Lung (tissue), 12 donors: ENCODE data around the gene CDX2. TPM values are rescaled to one million over a fixed set of nuclear protein-coding genes. Genes with fewer than 3 reads are reported as not detected.

ENCODE experiments used
- ATAC-seq: fragments of 200-7000 bp; cut with Tn5 transposase; one replicate; pipeline ENCODE4 v1.9.1; 2020; ENCODE audit warnings: moderate number of reproducible peaks; ENCODE audit not compliant: insufficient read depth, low FRiP score
- DNase-seq, 3 donors: peaks; one replicate each; pipeline ENCODE4 v3.0.0-alpha.2; 2013 to 2017
- H3K27ac ChIP-seq, 2 donors: one replicate each; pipeline ENCODE4 v1.5.1; 2013; ENCODE audit warnings: mild to moderate bottlenecking in 2 of 2, moderate library complexity in 2 of 2, control low read depth in 1 of 2, inconsistent platforms in 1 of 2, low read depth in 1 of 2, low read length in 1 of 2
- H3K27me3 ChIP-seq, 3 donors: one replicate each; pipeline ENCODE4 v1.5.1; 2013; ENCODE audit warnings: low read length in 2 of 3; ENCODE audit not compliant: control insufficient read depth in 3 of 3, insufficient read depth in 3 of 3
- H3K36me3 ChIP-seq, 4 donors: one replicate each; pipeline ENCODE4 v1.5.1; 2013; ENCODE audit warnings: low read length in 4 of 4, mild to moderate bottlenecking in 1 of 4, moderate library complexity in 1 of 4; ENCODE audit not compliant: control insufficient read depth in 4 of 4, insufficient read depth in 4 of 4
- H3K4me1 ChIP-seq, 5 donors: one replicate each; pipeline ENCODE4 v1.5.1; 2013; ENCODE audit warnings: low read length in 5 of 5, mild to moderate bottlenecking in 2 of 5, moderate library complexity in 1 of 5; ENCODE audit not compliant: control insufficient read depth in 5 of 5, insufficient read depth in 5 of 5
- H3K4me3 ChIP-seq: one replicate; pipeline ENCODE4 v1.5.1; 2013; ENCODE audit warnings: mild to moderate bottlenecking, control low read depth, moderate library complexity
- H3K9ac ChIP-seq, 2 donors: one replicate each; pipeline ENCODE4 v1.5.1; 2013; ENCODE audit warnings: low read length in 2 of 2, control low read depth in 1 of 2; ENCODE audit not compliant: insufficient read depth in 1 of 2
- H3K9me3 ChIP-seq, 4 donors: one replicate each; pipeline ENCODE4 v1.5.1; 2013; ENCODE audit warnings: low read length in 3 of 4, mild to moderate bottlenecking in 1 of 4, moderate library complexity in 1 of 4; ENCODE audit not compliant: control insufficient read depth in 4 of 4, insufficient read depth in 3 of 4
- WGBS, 2 donors: extraction: QIAGEN DNeasy Blood & Tissue Kit; methylation state at CpG; one replicate each; pipeline ENCODE4 v1.1.7; 2013; 5-methylcytosine and 5-hydroxymethylcytosine counted together
- polyA plus RNA-seq, 2 donors: library from polyadenylated mRNA; stranded (reverse); fragments of 200-250 nt; gene quantifications; one replicate each; pipeline ENCODE4 v1.2.1, GENCODE V29; 2013
- total RNA-seq, 2 donors: library from RNA; depleted of rRNA in 1 of 2; stranded (reverse); fragments of >200 nt in 1 of 2; gene quantifications; one replicate each; pipeline ENCODE4 v1.2.1, GENCODE V29; 2014 to 2021
- TF ChIP-seq, protein P1 (sequence below): IDR thresholded peaks from 2 replicates; pipeline ENCODE4 v1.5.1; 2012; ENCODE audit warnings: mild to moderate bottlenecking; ENCODE audit errors: control extremely low read depth, extremely low read depth
- donor health status: control.
- donor health status: control.
- donor health status: Bipolar disorder and iron deficiency.
- donor health status: healthy.
- donor health status: DM: yes; HTN: yes; CAD: no.

CDX2 gene
- total and polyA plus RNA-seq, 4 donors: 0.12 TPM; not detected in 3

DNA sequence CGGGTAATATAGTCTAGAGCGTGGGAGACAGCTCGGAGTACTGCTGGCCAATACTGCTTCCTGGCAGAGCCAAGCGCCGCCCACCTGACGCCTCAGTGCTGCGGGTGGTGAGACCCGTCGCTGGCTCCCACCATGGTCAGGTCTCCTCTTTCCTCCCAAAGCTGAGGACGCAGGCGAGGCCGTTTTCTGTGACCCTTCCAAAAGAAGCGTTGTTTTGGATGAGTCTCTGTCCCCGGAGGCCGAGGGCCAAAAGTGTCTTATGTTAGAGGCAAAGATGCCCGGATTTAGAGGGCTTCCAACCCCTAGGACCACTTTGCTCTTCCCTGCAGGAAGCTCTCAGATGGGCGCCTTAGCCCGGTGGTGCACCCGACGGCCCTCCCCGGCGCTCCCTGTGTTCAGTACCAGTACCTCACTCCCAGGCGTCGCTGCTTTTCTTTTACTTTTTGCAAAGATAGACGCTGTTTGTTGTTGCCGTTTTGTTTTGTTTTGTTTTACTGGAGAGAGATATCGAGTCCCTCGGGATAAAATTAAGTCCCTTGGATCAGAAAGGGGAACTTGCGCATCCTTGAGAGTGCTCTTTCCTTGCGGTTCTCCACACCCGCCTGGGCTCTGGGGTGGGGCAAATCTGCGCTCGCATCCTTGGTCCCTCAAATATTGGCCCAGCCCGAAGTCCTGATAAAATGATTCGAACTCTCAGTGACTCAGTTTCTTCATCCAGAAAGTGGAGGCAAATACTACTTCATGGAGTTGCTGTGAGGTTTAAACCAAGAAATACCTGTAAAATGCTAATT is 42.3 kb downstream of the CDX2 start:
- Histone ChIP-seq H3K9ac (no peak overlapping the region), H3K27me3 (peaks cover 31 to 92% (median 91%) of the 10 kb centered on the region in 3 donors), H3K4me1 (peaks cover 0 to 3% (median 0%) of the 10 kb centered on the region in 5 donors), H3K4me3 (no peak overlapping the region), H3K9me3 (peaks cover 0 to 14% (median 0%) of the 10 kb centered on the region in 4 donors), H3K36me3 (no peaks in the 10 kb centered on the region), H3K27ac (no peak overlapping the region)
- ATAC-seq: no peak
- WGBS, 2 donors: 3 to 5% methylated on average over 35 of the region's 35 CpGs
- no peak for DNase-seq
- TF ChIP-seq, protein P1, sequence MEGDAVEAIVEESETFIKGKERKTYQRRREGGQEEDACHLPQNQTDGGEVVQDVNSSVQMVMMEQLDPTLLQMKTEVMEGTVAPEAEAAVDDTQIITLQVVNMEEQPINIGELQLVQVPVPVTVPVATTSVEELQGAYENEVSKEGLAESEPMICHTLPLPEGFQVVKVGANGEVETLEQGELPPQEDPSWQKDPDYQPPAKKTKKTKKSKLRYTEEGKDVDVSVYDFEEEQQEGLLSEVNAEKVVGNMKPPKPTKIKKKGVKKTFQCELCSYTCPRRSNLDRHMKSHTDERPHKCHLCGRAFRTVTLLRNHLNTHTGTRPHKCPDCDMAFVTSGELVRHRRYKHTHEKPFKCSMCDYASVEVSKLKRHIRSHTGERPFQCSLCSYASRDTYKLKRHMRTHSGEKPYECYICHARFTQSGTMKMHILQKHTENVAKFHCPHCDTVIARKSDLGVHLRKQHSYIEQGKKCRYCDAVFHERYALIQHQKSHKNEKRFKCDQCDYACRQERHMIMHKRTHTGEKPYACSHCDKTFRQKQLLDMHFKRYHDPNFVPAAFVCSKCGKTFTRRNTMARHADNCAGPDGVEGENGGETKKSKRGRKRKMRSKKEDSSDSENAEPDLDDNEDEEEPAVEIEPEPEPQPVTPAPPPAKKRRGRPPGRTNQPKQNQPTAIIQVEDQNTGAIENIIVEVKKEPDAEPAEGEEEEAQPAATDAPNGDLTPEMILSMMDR: no peak

DNA sequence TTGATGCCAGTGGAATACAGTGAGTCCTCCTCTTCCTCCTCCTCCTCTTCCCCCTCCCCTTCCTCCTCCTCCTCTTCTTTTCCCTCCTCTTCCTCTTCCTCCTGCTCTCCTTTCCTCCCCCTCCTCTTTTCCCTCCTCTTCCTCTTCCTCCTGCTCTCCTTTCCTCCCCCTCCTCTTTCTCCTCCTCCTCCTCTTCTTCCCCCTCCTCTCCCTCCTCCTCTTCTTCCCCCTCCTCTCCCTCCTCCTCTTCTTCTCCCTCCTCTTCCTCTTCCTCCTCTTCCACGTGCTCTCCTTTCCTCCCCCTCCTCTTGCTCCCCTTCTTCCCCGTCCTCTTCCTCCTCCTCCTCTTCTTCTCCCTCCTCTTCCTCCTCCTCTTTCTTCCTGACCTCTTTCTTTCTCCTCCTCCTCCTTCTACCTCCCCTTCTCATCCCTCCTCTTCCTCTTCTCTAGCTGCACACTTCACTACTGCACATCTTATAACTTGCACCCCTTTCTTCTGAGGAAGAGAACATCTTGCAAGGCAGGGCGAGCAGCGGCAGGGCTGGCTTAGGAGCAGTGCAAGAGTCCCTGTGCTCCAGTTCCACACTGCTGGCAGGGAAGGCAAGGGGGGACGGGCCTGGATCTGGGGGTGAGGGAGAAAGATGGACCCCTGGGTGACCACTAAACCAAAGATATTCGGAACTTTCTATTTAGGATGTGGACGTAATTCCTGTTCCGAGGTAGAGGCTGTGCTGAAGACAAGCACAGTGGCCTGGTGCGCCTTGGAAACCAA is 43.7 kb downstream of the CDX2 start:
- Histone ChIP-seq H3K9me3 (peaks cover 0 to 11% (median 0%) of the 10 kb centered on the region in 4 donors), H3K4me3 (no peak overlapping the region), H3K27ac (no peak overlapping the region), H3K9ac (no peak overlapping the region), H3K36me3 (no peaks in the 10 kb centered on the region), H3K27me3 (peaks cover 26 to 92% (median 90%) of the 10 kb centered on the region in 3 donors), H3K4me1 (peaks cover 0 to 14% (median 0%) of the 10 kb centered on the region in 5 donors)
- DNase-seq (no peak), ATAC-seq (no peak)
- TF ChIP-seq, protein P1: no peak
- WGBS, 2 donors: 17% methylated on average over 9 of the region's 9 CpGs

DNA sequence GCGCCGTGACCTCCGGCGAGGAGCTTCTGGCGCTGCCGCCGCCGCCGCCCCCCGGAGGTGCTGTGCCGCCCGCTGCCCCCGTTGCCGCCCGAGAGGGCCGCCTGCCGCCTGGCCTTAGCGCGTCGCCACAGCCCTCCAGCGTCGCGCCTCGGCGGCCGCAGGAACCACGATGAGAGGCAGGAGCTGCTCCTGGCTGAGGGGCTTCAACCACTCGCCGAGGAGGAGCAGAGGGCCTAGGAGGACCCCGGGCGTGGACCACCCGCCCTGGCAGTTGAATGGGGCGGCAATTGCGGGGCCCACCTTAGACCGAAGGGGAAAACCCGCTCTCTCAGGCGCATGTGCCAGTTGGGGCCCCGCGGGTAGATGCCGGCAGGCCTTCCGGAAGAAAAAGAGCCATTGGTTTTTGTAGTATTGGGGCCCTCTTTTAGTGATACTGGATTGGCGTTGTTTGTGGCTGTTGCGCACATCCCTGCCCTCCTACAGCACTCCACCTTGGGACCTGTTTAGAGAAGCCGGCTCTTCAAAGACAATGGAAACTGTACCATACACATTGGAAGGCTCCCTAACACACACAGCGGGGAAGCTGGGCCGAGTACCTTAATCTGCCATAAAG is 44.5 kb downstream of the CDX2 start:
- 4 to 5% methylated on average over 24 to 46 of the region's 46 CpGs for WGBS, 2 donors
- Histone ChIP-seq H3K9ac (no peak overlapping the region), H3K9me3 (peaks cover 0 to 16% (median 0%) of the 10 kb centered on the region in 4 donors), H3K4me1 (peaks cover 0 to 18% (median 0%) of the 10 kb centered on the region in 5 donors), H3K36me3 (no peaks in the 10 kb centered on the region), H3K4me3 (no peak overlapping the region), H3K27me3 (peaks cover 23 to 89% (median 83%) of the 10 kb centered on the region in 3 donors), H3K27ac (no peak overlapping the region)
- DNase-seq (no peak), ATAC-seq (no peak)
- TF ChIP-seq, protein P1: no peak
